Colonic mucosa (tissue), 4 donors: Measurements from ENCODE around the gene MRM2. TPM values are rescaled to one million over a fixed set of nuclear protein-coding genes. Genes with fewer than 3 reads are reported as not detected.

Source experiments
- DNase-seq: peaks from one replicate; pipeline ENCODE4 v3.0.0-alpha.2; 2020
- H3K27ac ChIP-seq: fragments of 200-600 bp; one replicate; pipeline ENCODE4 v1.8.0; 2021
- H3K27me3 ChIP-seq: fragments of 200-600 bp; one replicate; pipeline ENCODE4 v1.8.0; 2021
- H3K36me3 ChIP-seq: fragments of 200-600 bp; one replicate; pipeline ENCODE4 v1.8.0; 2021
- H3K4me1 ChIP-seq: fragments of 200-600 bp; one replicate; pipeline ENCODE4 v1.8.0; 2021; ENCODE audit warnings: mild to moderate bottlenecking
- H3K4me3 ChIP-seq: fragments of 200-600 bp; one replicate; pipeline ENCODE4 v1.8.0; 2021
- H3K9ac ChIP-seq, 2 donors: one replicate each; pipeline ENCODE4 v1.7.0; 2013; ENCODE audit warnings: control low read depth in 2 of 2, low read depth in 2 of 2, low read length in 2 of 2
- H3K9me3 ChIP-seq: fragments of 200-600 bp; one replicate; pipeline ENCODE4 v1.8.0; 2021
- intact Hi-C: fragments of 100-400 bp; cut with DNase I; formaldehyde crosslinking; loops from one replicate; pipeline ENCODE4 v1.14.1; 2022
- microRNA-seq: library from miRNA; unstranded; fragments of <30 nt; microRNA quantifications from one replicate; pipeline ENCODE4, GENCODE V29; 2019
- total RNA-seq, 2 donors: library from RNA; stranded (reverse); fragmentation: NEBNext Ultra II Directional in 1 of 2; extraction: Animal tissue kit (Norgen Biotek cat#: 25700) in 1 of 2; gene quantifications; one replicate each; pipeline ENCODE4 v1.2.1, GENCODE V29; 2021
- TF ChIP-seq, protein P1 (sequence below): fragments of 200-600 bp; IDR thresholded peaks from one replicate; pipeline ENCODE4 v1.8.0; 2022; ENCODE audit warnings: antibody characterized with exemption, mild to moderate bottlenecking
- donor health status: healthy.
- donor health status: DM: no; HTN: no; CAD: no.
- donor health status: DM: no; HTN: no; CAD: no.

MRM2 gene
- total RNA-seq, 2 donors from 2014 or later, result 17.3 to 27.0 TPM

DNA sequence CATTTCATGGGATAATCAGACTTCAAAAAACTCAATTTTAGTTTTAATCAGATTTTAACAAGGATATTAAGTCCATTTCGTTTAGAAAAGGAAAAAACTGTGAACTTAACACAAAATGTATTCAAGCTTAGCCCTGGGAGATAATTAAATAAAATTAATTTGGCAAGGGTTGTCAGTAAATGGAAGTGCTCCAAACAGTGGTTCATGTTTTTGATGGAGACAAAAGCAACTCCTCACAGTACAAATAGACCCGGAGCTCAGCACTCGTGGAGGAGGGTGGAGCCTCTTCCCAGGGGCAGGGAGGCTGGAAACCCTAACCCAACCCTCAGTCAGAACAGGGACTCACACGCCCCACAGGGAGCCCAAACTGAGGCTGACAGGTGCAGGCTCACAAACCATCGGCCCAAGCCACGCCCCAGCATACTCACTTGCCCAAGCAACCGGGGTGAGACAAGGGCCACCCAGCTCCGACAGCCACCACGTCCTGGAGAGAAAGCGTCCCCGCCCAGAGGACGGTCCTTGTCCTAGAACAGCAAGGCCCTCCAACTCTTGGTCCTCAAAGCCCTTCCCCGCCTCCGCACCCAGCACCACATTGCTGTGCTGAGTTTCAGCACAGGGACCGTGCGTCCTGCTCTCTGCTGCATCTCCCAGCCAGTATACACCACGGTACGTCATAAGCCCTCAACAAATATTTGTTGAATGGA lies 49.0 kb downstream of the MRM2 start:
- Histone ChIP-seq H3K4me3 (no peak overlapping the region), H3K9me3 (no peaks in the 10 kb centered on the region), H3K36me3 (no peaks in the 10 kb centered on the region), H3K9ac (no peak overlapping the region), H3K27me3 (no peaks in the 10 kb centered on the region), H3K27ac (no peak overlapping the region), H3K4me1 (no peaks in the 10 kb centered on the region)
- no peak for DNase-seq
- intact Hi-C loops, result no loop called here
- TF ChIP-seq, protein P1, sequence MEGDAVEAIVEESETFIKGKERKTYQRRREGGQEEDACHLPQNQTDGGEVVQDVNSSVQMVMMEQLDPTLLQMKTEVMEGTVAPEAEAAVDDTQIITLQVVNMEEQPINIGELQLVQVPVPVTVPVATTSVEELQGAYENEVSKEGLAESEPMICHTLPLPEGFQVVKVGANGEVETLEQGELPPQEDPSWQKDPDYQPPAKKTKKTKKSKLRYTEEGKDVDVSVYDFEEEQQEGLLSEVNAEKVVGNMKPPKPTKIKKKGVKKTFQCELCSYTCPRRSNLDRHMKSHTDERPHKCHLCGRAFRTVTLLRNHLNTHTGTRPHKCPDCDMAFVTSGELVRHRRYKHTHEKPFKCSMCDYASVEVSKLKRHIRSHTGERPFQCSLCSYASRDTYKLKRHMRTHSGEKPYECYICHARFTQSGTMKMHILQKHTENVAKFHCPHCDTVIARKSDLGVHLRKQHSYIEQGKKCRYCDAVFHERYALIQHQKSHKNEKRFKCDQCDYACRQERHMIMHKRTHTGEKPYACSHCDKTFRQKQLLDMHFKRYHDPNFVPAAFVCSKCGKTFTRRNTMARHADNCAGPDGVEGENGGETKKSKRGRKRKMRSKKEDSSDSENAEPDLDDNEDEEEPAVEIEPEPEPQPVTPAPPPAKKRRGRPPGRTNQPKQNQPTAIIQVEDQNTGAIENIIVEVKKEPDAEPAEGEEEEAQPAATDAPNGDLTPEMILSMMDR, result no peak

DNA sequence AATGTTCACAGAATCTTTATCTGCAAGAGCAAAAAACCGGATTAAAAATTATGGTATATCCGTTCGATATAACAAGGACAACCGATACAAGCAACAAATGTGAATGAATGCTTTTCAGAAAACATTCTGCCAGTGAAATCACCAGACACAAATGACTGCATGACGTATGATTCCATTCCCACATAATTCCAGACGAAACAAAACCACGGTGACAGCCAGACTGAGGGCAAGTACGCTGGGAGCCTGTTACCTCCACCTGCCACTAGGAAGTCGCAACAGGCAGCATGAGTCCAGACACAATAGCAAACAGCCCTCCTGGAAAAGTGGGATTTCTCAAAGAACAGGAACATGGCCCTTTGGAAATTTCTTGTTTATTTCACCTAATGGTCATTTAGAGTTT lies 51.0 kb downstream of the MRM2 start:
- Histone ChIP-seq H3K27ac (no peak overlapping the region), H3K27me3 (no peaks in the 10 kb centered on the region), H3K36me3 (no peaks in the 10 kb centered on the region), H3K9me3 (no peaks in the 10 kb centered on the region), H3K4me3 (no peak overlapping the region), H3K9ac (no peak overlapping the region), H3K4me1 (no peaks in the 10 kb centered on the region)
- intact Hi-C loops, result no loop called here
- DNase-seq, result no peak
- TF ChIP-seq, protein P1, result no peak

DNA sequence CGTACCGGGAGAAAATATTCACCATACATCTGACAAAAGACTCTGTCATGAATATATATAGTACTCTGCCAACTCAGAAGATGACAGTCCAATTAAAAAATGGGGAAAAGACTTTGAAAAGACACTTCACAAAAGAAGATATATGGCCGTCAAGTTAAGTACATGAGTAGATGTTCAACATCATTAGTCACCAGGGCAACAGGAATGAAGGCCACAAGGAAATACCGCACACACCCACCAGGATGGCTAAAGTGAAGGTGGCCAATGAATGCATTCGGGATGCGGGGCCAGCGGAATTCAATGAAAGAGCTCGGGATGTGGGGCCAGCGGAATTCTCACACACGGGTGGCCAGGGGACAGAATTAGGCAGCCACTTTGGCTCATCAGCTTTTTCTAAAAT lies 51.5 kb downstream of the MRM2 start:
- Histone ChIP-seq H3K27ac (no peak overlapping the region), H3K36me3 (no peaks in the 10 kb centered on the region), H3K9me3 (no peaks in the 10 kb centered on the region), H3K9ac (no peak overlapping the region), H3K4me3 (no peak overlapping the region), H3K27me3 (no peaks in the 10 kb centered on the region), H3K4me1 (no peaks in the 10 kb centered on the region)
- DNase-seq, result no peak
- TF ChIP-seq, protein P1, result no peak
- intact Hi-C loops, result no loop called here

DNA sequence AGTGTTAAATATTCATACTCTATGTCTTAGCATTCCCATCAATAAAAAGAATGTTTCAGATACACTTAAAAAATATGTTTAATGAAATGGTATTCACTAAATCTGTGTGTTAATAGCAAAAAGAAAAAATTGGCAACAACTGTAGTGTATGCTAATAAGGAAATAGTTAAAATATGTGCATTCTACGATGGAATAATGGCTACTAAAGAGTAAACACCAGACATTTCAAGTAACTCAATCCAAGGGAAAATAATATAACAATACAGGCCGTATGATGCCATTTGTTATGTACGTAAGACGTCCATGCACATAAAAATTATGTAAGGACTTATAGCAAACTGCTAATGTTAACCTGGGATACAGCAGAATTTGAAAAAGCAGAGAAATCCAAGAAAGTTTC lies 55.8 kb downstream of the MRM2 start:
- Histone ChIP-seq H3K27me3 (no peaks in the 10 kb centered on the region), H3K9me3 (no peaks in the 10 kb centered on the region), H3K4me3 (no peak overlapping the region), H3K9ac (no peak overlapping the region), H3K4me1 (no peaks in the 10 kb centered on the region), H3K36me3 (no peaks in the 10 kb centered on the region), H3K27ac (no peak overlapping the region)
- DNase-seq, result no peak
- TF ChIP-seq, protein P1, result no peak
- intact Hi-C loops, result no loop called here

DNA sequence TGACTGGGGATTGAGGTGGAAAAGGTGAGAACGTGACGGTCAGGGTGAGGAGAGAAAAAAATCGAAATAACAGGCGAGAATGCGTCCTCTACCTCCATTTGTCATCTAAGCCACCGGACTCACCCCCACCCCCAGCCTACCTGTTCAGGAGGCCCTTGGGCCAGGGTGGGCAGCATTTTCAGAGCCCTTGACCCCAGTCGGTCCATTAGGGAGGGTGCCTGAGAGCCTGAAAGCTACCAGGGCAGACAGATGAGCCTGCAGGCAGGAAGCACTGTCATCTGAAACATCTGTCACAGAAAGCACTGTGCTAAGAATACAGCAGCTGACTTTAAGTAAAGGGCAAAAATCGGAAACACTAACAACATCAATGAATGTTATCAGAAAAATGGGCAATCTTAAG lies 56.3 kb downstream of the MRM2 start:
- H3K9ac ChIP-seq, result no peak overlapping the region
- no peaks in the 10 kb centered on the region for H3K27me3 ChIP-seq
- H3K4me1 ChIP-seq, result no peaks in the 10 kb centered on the region
- intact Hi-C loops, result no loop called here
- no peaks in the 10 kb centered on the region for H3K36me3 ChIP-seq
- no peak overlapping the region for H3K27ac ChIP-seq
- H3K4me3 ChIP-seq, result no peak overlapping the region
- H3K9me3 ChIP-seq, result no peaks in the 10 kb centered on the region
- TF ChIP-seq, protein P1, result no peak
- no peak for DNase-seq

Small RNA genes within 50 kb of the gene (microRNA-seq; reads per million reads assigned to microRNA genes)
- not detected for gene MIR6836

Other genes with a start within 250 kb of the MRM2 start
- gene MAD1L1, start 9.3 kb downstream of the MRM2 start, total RNA-seq, result 10 to 100 TPM; 18.2 to 47.0 TPM
- 10 to 100 TPM; 15.0 to 51.6 TPM for gene NUDT1, start within 50 bp of the MRM2 start, total RNA-seq
- 10 to 100 TPM; 22.4 to 36.7 TPM for gene SNX8, start 72.2 kb upstream of the MRM2 start, total RNA-seq
- gene EIF3B, start 112.6 kb upstream of the MRM2 start, total RNA-seq, result 100 to 1,000 TPM in 1 of 2 donors, 10 to 100 TPM in 1; 94.4 to 180 TPM
- 1 to 10 TPM; 8.7 to 8.8 TPM for gene CHST12, start 161.4 kb upstream of the MRM2 start, total RNA-seq
- gene GRIFIN, start 234.2 kb upstream of the MRM2 start, total RNA-seq, result not detected